H1 (cell line): ENCODE data around the gene CXCL3. TPM values are rescaled to one million over a fixed set of nuclear protein-coding genes. Genes with fewer than 3 reads are reported as not detected.

Experiments
- CTCF ChIA-PET: fragments of 300-600 bp; sonication (Branson Sonifier 250); formaldehyde crosslinking; loops from one replicate; lab custom pipeline; 2021; ENCODE audit not compliant: partially characterized antibody; lab: Charles Lee
- POLR2A ChIA-PET: fragments of 300-600 bp; sonication (Branson Sonifier 250); formaldehyde crosslinking; loops from one replicate; lab custom pipeline; 2021; ENCODE audit warnings: inconsistent platforms; ENCODE audit not compliant: partially characterized antibody; lab: Charles Lee
- DNase-seq, 2 experiments: peaks; one replicate each; pipeline versions ENCODE4 v3.0.0 to v3.0.0-alpha.2; 2010 to 2022; ENCODE audit warnings: low spot score in 2 of 2, low read depth in 1 of 2, mixed read lengths in 1 of 2
- FAIRE-seq: peaks from 2 replicates; lab custom pipeline; 2011; peaks lifted over from hg19 to GRCh38; lab: Jason Lieb, UNC
- H2AFZ ChIP-seq: 2 replicates; pipeline ENCODE4 v1.8.1; 2012; ENCODE audit warnings: low read length, inconsistent platforms
- H2AK5ac ChIP-seq: 2 replicates; pipeline ENCODE4 v1.6.1; 2013; ENCODE audit warnings: low read depth, low read length
- H2BK120ac ChIP-seq: replicated peaks from 2 replicates; pipeline ENCODE3; 2013; ENCODE audit warnings: low read depth, low read length, inconsistent platforms
- H2BK12ac ChIP-seq: 2 replicates; pipeline ENCODE4 v1.6.1; 2013; ENCODE audit warnings: low read depth, low read length
- H2BK15ac ChIP-seq: 2 replicates; pipeline ENCODE4 v1.6.1; 2013; ENCODE audit warnings: low read length
- H2BK20ac ChIP-seq: 2 replicates; pipeline ENCODE4 v1.6.1; 2013; ENCODE audit warnings: low read length
- H2BK5ac ChIP-seq: 2 replicates; pipeline ENCODE4 v1.6.1; 2013; ENCODE audit warnings: low read depth, low read length
- H3K14ac ChIP-seq: 2 replicates; pipeline ENCODE4 v1.6.1; 2013; ENCODE audit warnings: inconsistent platforms; ENCODE audit not compliant: insufficient read length
- H3K18ac ChIP-seq: 2 replicates; pipeline ENCODE4 v1.6.1; 2013; ENCODE audit warnings: low read length; ENCODE audit errors: extremely low read depth
- H3K23ac ChIP-seq: 2 replicates; pipeline ENCODE4 v1.6.1; 2013; ENCODE audit warnings: inconsistent platforms; ENCODE audit not compliant: insufficient read length
- H3K23me2 ChIP-seq: 2 replicates; pipeline ENCODE4 v1.6.1; 2013; ENCODE audit warnings: low read depth, low read length
- H3K27ac ChIP-seq: 2 replicates; pipeline ENCODE4 v1.6.1; 2011; ENCODE audit warnings: low read depth, low read length, inconsistent platforms
- H3K27me3 ChIP-seq, 4 experiments: replicated peaks in 1 of 4; 1 replicate in 1 of 4; 2 replicates in 3 of 4; pipeline versions ENCODE4 v1.6.1 to v1.8.1; 2011 to 2013; ENCODE audit warnings: low read length in 3 of 4, mild to moderate bottlenecking in 3 of 4, inconsistent platforms in 2 of 4, mixed read lengths in 2 of 4, moderate library complexity in 1 of 4; ENCODE audit not compliant: control insufficient read depth in 3 of 4, insufficient read depth in 3 of 4; ENCODE audit errors: extremely low read depth in 1 of 4
- H3K36me3 ChIP-seq, 4 experiments: 2 replicates each; pipeline versions ENCODE4 v1.6.1 to v1.8.1; 2011 to 2013; ENCODE audit warnings: mild to moderate bottlenecking in 4 of 4, low read length in 3 of 4, moderate library complexity in 2 of 4, control low read depth in 1 of 4, inconsistent platforms in 1 of 4; ENCODE audit not compliant: insufficient read depth in 4 of 4, control insufficient read depth in 2 of 4
- H3K4ac ChIP-seq: replicated peaks from 2 replicates; pipeline ENCODE3; 2013; ENCODE audit warnings: low read length, low read depth, mixed read lengths, inconsistent platforms; ENCODE audit not compliant: insufficient read length
- H3K4me1 ChIP-seq, 4 experiments: replicated peaks in 1 of 4; 1 replicate in 1 of 4; 2 replicates in 3 of 4; pipeline versions ENCODE4 v1.6.1 to v1.8.1; 2011 to 2013; ENCODE audit warnings: low read length in 3 of 4, inconsistent platforms in 2 of 4, mixed read lengths in 1 of 4; ENCODE audit not compliant: insufficient read depth in 4 of 4, control insufficient read depth in 3 of 4
- H3K4me2 ChIP-seq, 2 experiments: 2 replicates each; pipeline versions ENCODE4 v1.6.1 to v1.8.1; 2011 to 2013; ENCODE audit warnings: low read depth in 2 of 2, low read length in 2 of 2, control low read depth in 1 of 2, inconsistent platforms in 1 of 2, mild to moderate bottlenecking in 1 of 2; ENCODE audit not compliant: insufficient read depth in 1 of 2
- H3K4me3 ChIP-seq, 4 experiments: fragments of 200-600, 300-600 bp in 1 of 4; sonication (generic), shearing (Covaris generic), sonication (Bioruptor Twin) in 1 of 4; 2 replicates each; pipeline versions ENCODE4 v1.5.1 to v1.8.1; 2011 to 2016; ENCODE audit warnings: low read length in 4 of 4, low read depth in 3 of 4, control low read depth in 2 of 4, inconsistent platforms in 2 of 4, mild to moderate bottlenecking in 2 of 4, mixed read lengths in 1 of 4, moderate library complexity in 1 of 4; ENCODE audit not compliant: insufficient read depth in 2 of 4; ENCODE audit errors: extremely low read depth in 1 of 4
- H3K56ac ChIP-seq: replicated peaks from 2 replicates; pipeline ENCODE3; 2013; ENCODE audit warnings: low read depth, mild to moderate bottlenecking, mixed read lengths, low read length, inconsistent platforms; ENCODE audit not compliant: insufficient read length
- H3K79me1 ChIP-seq: 2 replicates; pipeline ENCODE4 v1.6.1; 2013; ENCODE audit warnings: low read depth, low read length, control low read depth
- H3K79me2 ChIP-seq, 2 experiments: 2 replicates each; pipeline versions ENCODE4 v1.6.1 to v1.8.1; 2012 to 2013; ENCODE audit warnings: low read length in 2 of 2, mild to moderate bottlenecking in 2 of 2, inconsistent platforms in 1 of 2; ENCODE audit not compliant: insufficient read depth in 2 of 2, control insufficient read depth in 1 of 2
- H3K9ac ChIP-seq, 4 experiments: replicated peaks in 1 of 4; 1 replicate in 1 of 4; 2 replicates in 3 of 4; pipeline versions ENCODE4 v1.6.1 to v1.8.1; 2011 to 2013; ENCODE audit warnings: low read depth in 3 of 4, low read length in 3 of 4, control low read depth in 2 of 4, mild to moderate bottlenecking in 2 of 4, moderate library complexity in 2 of 4, inconsistent platforms in 1 of 4; ENCODE audit errors: extremely low read depth in 1 of 4
- H3K9me3 ChIP-seq, 2 experiments: 2 replicates each; pipeline versions ENCODE4 v1.6.1 to v1.8.1; 2012 to 2013; ENCODE audit warnings: mild to moderate bottlenecking in 2 of 2, moderate library complexity in 2 of 2, control low read depth in 1 of 2, inconsistent platforms in 1 of 2, low read depth in 1 of 2, low read length in 1 of 2, mixed read lengths in 1 of 2; ENCODE audit not compliant: insufficient read depth in 2 of 2
- H4K20me1 ChIP-seq, 2 experiments: replicated peaks in 1 of 2; 2 replicates each; pipeline versions ENCODE3 to v1.8.1; 2011 to 2013; ENCODE audit warnings: inconsistent platforms in 2 of 2, low read length in 2 of 2, mild to moderate bottlenecking in 1 of 2; ENCODE audit not compliant: insufficient read depth in 2 of 2, control insufficient read depth in 1 of 2
- H4K5ac ChIP-seq: 2 replicates; pipeline ENCODE4 v1.6.1; 2013; ENCODE audit warnings: low read length, low read depth, mixed read lengths, inconsistent platforms; ENCODE audit not compliant: insufficient read length
- H4K8ac ChIP-seq: 2 replicates; pipeline ENCODE4 v1.8.0; 2013; ENCODE audit warnings: mild to moderate bottlenecking, moderate library complexity, low read length, inconsistent platforms; ENCODE audit not compliant: insufficient read depth; ENCODE audit errors: extremely low read depth
- H4K91ac ChIP-seq: replicated peaks from 2 replicates; pipeline ENCODE3; 2013; ENCODE audit warnings: low read length, mixed read lengths, inconsistent platforms; ENCODE audit not compliant: insufficient read length
- BCL11A ChIP-seq, 2 experiments: IDR thresholded peaks; one replicate each; pipeline ENCODE4 v1.6.1; 2011; ENCODE audit warnings: low read depth in 2 of 2, low read length in 2 of 2, mild to moderate bottlenecking in 2 of 2
- CHD1 ChIP-seq: IDR thresholded peaks from 2 replicates; pipeline ENCODE4 v1.6.1; 2012; ENCODE audit warnings: low read depth, low read length, improper control_type of control experiment
- EZH2 ChIP-seq: fragments of 200-600 bp; sonication (generic); IDR thresholded peaks from 2 replicates; pipeline ENCODE4 v1.7.1; 2012; ENCODE audit warnings: low read depth, mild to moderate bottlenecking, moderate library complexity, low read length, inconsistent platforms; ENCODE audit not compliant: severe bottlenecking
- GABPA ChIP-seq: IDR thresholded peaks from 2 replicates; pipeline ENCODE4 v1.6.1; 2011; ENCODE audit warnings: mild to moderate bottlenecking, low read length, moderate library complexity, borderline replicate concordance; ENCODE audit not compliant: insufficient read depth
- GTF2F1 ChIP-seq: IDR thresholded peaks from 2 replicates; pipeline ENCODE4 v1.6.1; 2012; ENCODE audit warnings: low read depth, low read length, improper control_type of control experiment, borderline replicate concordance
- RAD21 ChIP-seq, 2 experiments: IDR thresholded peaks in 1 of 2; conservative IDR thresholded peaks in 1 of 2; 2 replicates each; pipeline ENCODE4 v1.6.1; 2011; ENCODE audit warnings: low read depth in 2 of 2, low read length in 2 of 2, improper control_type of control experiment in 1 of 2, inconsistent platforms in 1 of 2, mild to moderate bottlenecking in 1 of 2, moderate library complexity in 1 of 2
- RBBP5 ChIP-seq: IDR thresholded peaks from 2 replicates; pipeline ENCODE4 v1.7.1; 2012; ENCODE audit warnings: low read depth, mild to moderate bottlenecking, inconsistent platforms, low read length, moderate library complexity, borderline replicate concordance
- SP1 ChIP-seq: IDR thresholded peaks from 2 replicates; pipeline ENCODE4 v1.6.1; 2011; ENCODE audit warnings: low read depth, low read length
- SP2 ChIP-seq: IDR thresholded peaks from 2 replicates; pipeline ENCODE4 v1.6.1; 2012; ENCODE audit warnings: mild to moderate bottlenecking, low read length, inconsistent platforms
- TBP ChIP-seq: IDR thresholded peaks from 2 replicates; pipeline ENCODE4 v1.6.1; 2011; ENCODE audit warnings: low read depth, low read length, improper control_type of control experiment
- ZNF274 ChIP-seq: IDR thresholded peaks from 2 replicates; pipeline ENCODE4 v1.7.0; 2012; ENCODE audit warnings: low read length, borderline replicate concordance; ENCODE audit errors: extremely low read depth
- WGBS, 2 experiments: shearing (Covaris generic) in 1 of 2; methylation state at CpG; one replicate each; pipeline versions ENCODE4 v1.1.6 to v1.1.7; 2013 to 2015; ENCODE audit warnings: low lambda C conversion rate in 2 of 2, mixed read lengths in 2 of 2, inconsistent platforms in 1 of 2, low coverage in 1 of 2, missing lambda C conversion rate in 1 of 2; ENCODE audit not compliant: insufficient replicate concordance in 2 of 2, insufficient coverage in 1 of 2, insufficient read length in 1 of 2; ENCODE audit errors: extremely low coverage in 1 of 2, missing lambda C conversion rate in 1 of 2; 5-methylcytosine and 5-hydroxymethylcytosine counted together
- polyA plus RNA-seq, 7 experiments: library from polyadenylated mRNA; depleted of rRNA in 3 of 7; stranded (reverse) in 5 of 7; unstranded in 2 of 7; fragments of >200 nt in 5 of 7; fragments of 200-250 nt in 2 of 7; gene quantifications; 1 replicate in 5 of 7; 2 replicates in 1 of 7; 4 replicates in 1 of 7; pipeline versions ENCODE4 v1.2.1 to v1.2.3, GENCODE V29; 2011 to 2013; ENCODE audit warnings: missing spikeins in 2 of 7, mixed read lengths in 2 of 7
- total RNA-seq: library from RNA; stranded (reverse); fragmentation: NEBNext Ultra II Directional; extraction: Animal tissue kit (Norgen Biotek cat#: 25700); gene quantifications from 2 replicates; pipeline ENCODE4 v1.2.1, GENCODE V29; 2021
- TF ChIP-seq, protein P1 (sequence below), 3 experiments: IDR thresholded peaks; 1 replicate in 2 of 3; 2 replicates in 1 of 3; pipeline versions ENCODE4 v1.5.1 to v1.6.1; 2011; ENCODE audit warnings: low read length in 3 of 3, mild to moderate bottlenecking in 3 of 3, inconsistent platforms in 2 of 3, low read depth in 1 of 3, moderate library complexity in 1 of 3; ENCODE audit not compliant: insufficient read depth in 1 of 3; ENCODE audit errors: control extremely low read depth in 1 of 3

The CXCL3 gene
- total and polyA plus RNA-seq, 2 of the 8 experiments (the other 6 are each of a cell fraction or from before 2014, with no cell fraction given) = 3.1 to 5.2 TPM

- DNase-seq (no peak), FAIRE-seq (no peak)
- POLR2A ChIA-PET = no interaction called here
- WGBS, 2 experiments = 86% methylated on average over 4 of the region's 4 CpGs; no CpG with 5 or more reads in 1 of the 2 experiments
- Histone ChIP-seq H3K4me1 (peaks cover 0 to 2% (median 0%) of the 10 kb centered on the region in 4 experiments; a peak in 1 of 7 replicates), H4K20me1 (no peaks in the 10 kb centered on the region), H3K79me2 (no peaks in the 10 kb centered on the region), H3K79me1 (no peaks in the 10 kb centered on the region), H3K14ac (no peak overlapping the region), H3K27ac (no peak overlapping the region), H3K4me3 (no peak overlapping the region), H4K5ac (no peak overlapping the region), H2BK5ac (no peak overlapping the region), H3K4ac (no peak overlapping the region), H2AFZ (no peak overlapping the region), H3K27me3 (peaks cover 0 to 2% (median under 1%) of the 10 kb centered on the region in 4 experiments; a peak in 1 of 7 replicates), H2BK20ac (no peak overlapping the region), H2BK15ac (no peak overlapping the region), H2BK120ac (no peak overlapping the region), H3K4me2 (no peak overlapping the region), H3K9ac (no peak overlapping the region), H2BK12ac (no peak overlapping the region), H4K8ac (no peak overlapping the region), H2AK5ac (no peak overlapping the region), H3K9me3 (no peaks in the 10 kb centered on the region; a peak in 1 of 4 replicates), H3K23me2 (no peaks in the 10 kb centered on the region), H3K36me3 (peaks cover 0 to 3% (median 2%) of the 10 kb centered on the region in 4 experiments; a peak in 3 of 8 replicates), H3K23ac (no peak overlapping the region), H3K56ac (no peak overlapping the region), H3K18ac (no peak overlapping the region), H4K91ac (no peak overlapping the region)
- CTCF ChIA-PET = no interaction called here
- TF ChIP-seq SP2 = no peak
- no peak for TF ChIP-seq CHD1
- TF ChIP-seq BCL11A (IDR thresholded peaks at IDR 0.05; ENCODE audit: low read depth in 2 of 2, low read length in 2 of 2) = no peak
- no peak for TF ChIP-seq ZNF274
- TF ChIP-seq SP1 = no peak
- TF ChIP-seq EZH2 = no peak
- no peak for TF ChIP-seq RAD21 (IDR thresholded peaks at IDR 0.05 in 1 of 2, conservative IDR thresholded peaks at IDR 0.05 in 1 of 2; ENCODE audit: low read depth in 2 of 2, low read length in 2 of 2)
- TF ChIP-seq, protein P1, sequence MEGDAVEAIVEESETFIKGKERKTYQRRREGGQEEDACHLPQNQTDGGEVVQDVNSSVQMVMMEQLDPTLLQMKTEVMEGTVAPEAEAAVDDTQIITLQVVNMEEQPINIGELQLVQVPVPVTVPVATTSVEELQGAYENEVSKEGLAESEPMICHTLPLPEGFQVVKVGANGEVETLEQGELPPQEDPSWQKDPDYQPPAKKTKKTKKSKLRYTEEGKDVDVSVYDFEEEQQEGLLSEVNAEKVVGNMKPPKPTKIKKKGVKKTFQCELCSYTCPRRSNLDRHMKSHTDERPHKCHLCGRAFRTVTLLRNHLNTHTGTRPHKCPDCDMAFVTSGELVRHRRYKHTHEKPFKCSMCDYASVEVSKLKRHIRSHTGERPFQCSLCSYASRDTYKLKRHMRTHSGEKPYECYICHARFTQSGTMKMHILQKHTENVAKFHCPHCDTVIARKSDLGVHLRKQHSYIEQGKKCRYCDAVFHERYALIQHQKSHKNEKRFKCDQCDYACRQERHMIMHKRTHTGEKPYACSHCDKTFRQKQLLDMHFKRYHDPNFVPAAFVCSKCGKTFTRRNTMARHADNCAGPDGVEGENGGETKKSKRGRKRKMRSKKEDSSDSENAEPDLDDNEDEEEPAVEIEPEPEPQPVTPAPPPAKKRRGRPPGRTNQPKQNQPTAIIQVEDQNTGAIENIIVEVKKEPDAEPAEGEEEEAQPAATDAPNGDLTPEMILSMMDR (IDR thresholded peaks at IDR 0.05; ENCODE audit: control extremely low read depth in 1 of 3, insufficient read depth in 1 of 3, low read depth in 1 of 3, low read length in 3 of 3) = no peak
- no peak for TF ChIP-seq GTF2F1
- no peak for TF ChIP-seq RBBP5
- TF ChIP-seq GABPA = no peak
- TF ChIP-seq TBP = no peak
These were observed 33.8 kb downstream of the CXCL3 start for GRCh38 chr4:74004668-74005067.
